Trophoblast cell (in vitro differentiated cells and primary cell): ENCODE results near the gene YOD1. TPM values are rescaled to one million over a fixed set of nuclear protein-coding genes. Genes with fewer than 3 reads are reported as not detected.
A peak's percentile ranks its signal among the peaks of the same experiment; 100 is the strongest.

ENCODE experiments used
- DNase-seq, 2 donors: peaks; one replicate each; pipeline ENCODE4 v3.0.0-alpha.2; 2016
- H2AFZ ChIP-seq: 2 replicates; pipeline ENCODE4 v1.6.1; 2013; ENCODE audit warnings: low read length, moderate library complexity, mild to moderate bottlenecking; ENCODE audit not compliant: insufficient read depth, poor library complexity
- H2AK5ac ChIP-seq: 2 replicates; pipeline ENCODE4 v1.6.1; 2013; ENCODE audit warnings: mild to moderate bottlenecking, low read length
- H2BK120ac ChIP-seq: 2 replicates; pipeline ENCODE4 v1.6.1; 2013; ENCODE audit warnings: low read length, mild to moderate bottlenecking, moderate library complexity; ENCODE audit not compliant: insufficient read depth, poor library complexity
- H2BK12ac ChIP-seq: 2 replicates; pipeline ENCODE4 v1.6.1; 2013; ENCODE audit warnings: mild to moderate bottlenecking, low read length, moderate library complexity
- H2BK5ac ChIP-seq: 2 replicates; pipeline ENCODE4 v1.6.1; 2013; ENCODE audit warnings: low read length, low read depth, moderate library complexity, mild to moderate bottlenecking; ENCODE audit not compliant: poor library complexity
- H3K14ac ChIP-seq: 2 replicates; pipeline ENCODE4 v1.6.1; 2013; ENCODE audit warnings: mild to moderate bottlenecking, low read length
- H3K18ac ChIP-seq: 2 replicates; pipeline ENCODE4 v1.6.1; 2013; ENCODE audit warnings: mild to moderate bottlenecking, low read length
- H3K23ac ChIP-seq: 2 replicates; pipeline ENCODE4 v1.6.1; 2013; ENCODE audit warnings: low read length
- H3K27ac ChIP-seq: 2 replicates; pipeline ENCODE4 v1.5.1; 2013; ENCODE audit warnings: low read depth, mild to moderate bottlenecking, inconsistent platforms, low read length, moderate library complexity
- H3K27me3 ChIP-seq: 2 replicates; pipeline ENCODE4 v1.6.1; 2013; ENCODE audit warnings: inconsistent platforms, mild to moderate bottlenecking, low read length, moderate library complexity; ENCODE audit not compliant: insufficient read depth
- H3K36me3 ChIP-seq, 2 experiments: 1 replicate in 1 of 2; 2 replicates in 1 of 2; pipeline ENCODE4 v1.6.1; 2013; ENCODE audit warnings: low read length in 2 of 2, mild to moderate bottlenecking in 2 of 2, moderate library complexity in 1 of 2; ENCODE audit not compliant: insufficient read depth in 2 of 2, control insufficient read depth in 1 of 2
- H3K4ac ChIP-seq: 2 replicates; pipeline ENCODE4 v1.6.1; 2013; ENCODE audit warnings: low read depth, mild to moderate bottlenecking, low read length, moderate library complexity
- H3K4me1 ChIP-seq, 2 experiments: 1 replicate in 1 of 2; 2 replicates in 1 of 2; pipeline ENCODE4 v1.6.1; 2013; ENCODE audit warnings: low read length in 2 of 2, mild to moderate bottlenecking in 2 of 2, moderate library complexity in 1 of 2; ENCODE audit not compliant: insufficient read depth in 2 of 2, control insufficient read depth in 1 of 2
- H3K4me2 ChIP-seq: 2 replicates; pipeline ENCODE4 v1.6.1; 2013; ENCODE audit warnings: inconsistent platforms, mild to moderate bottlenecking, low read length, moderate library complexity
- H3K4me3 ChIP-seq: 2 replicates; pipeline ENCODE4 v1.5.1; 2013; ENCODE audit warnings: mild to moderate bottlenecking, low read depth, low read length, inconsistent platforms
- H3K79me1 ChIP-seq: one replicate; pipeline ENCODE4 v1.6.1; 2013; ENCODE audit warnings: low read length
- H3K79me2 ChIP-seq: 2 replicates; pipeline ENCODE4 v1.6.1; 2013; ENCODE audit warnings: low read length, mild to moderate bottlenecking; ENCODE audit not compliant: control insufficient read depth, insufficient read depth, poor library complexity
- H3K9ac ChIP-seq: 2 replicates; pipeline ENCODE4 v1.6.1; 2013; ENCODE audit warnings: mild to moderate bottlenecking, low read length
- H3K9me3 ChIP-seq: 2 replicates; pipeline ENCODE4 v1.6.1; 2013; ENCODE audit warnings: low read depth, mild to moderate bottlenecking, control low read depth, inconsistent platforms, low read length; ENCODE audit not compliant: insufficient read depth
- H4K12ac ChIP-seq: 2 replicates; pipeline ENCODE4 v1.6.1; 2013; ENCODE audit warnings: low read depth, mild to moderate bottlenecking, low read length, moderate library complexity
- H4K8ac ChIP-seq: 2 replicates; pipeline ENCODE4 v1.6.1; 2013; ENCODE audit warnings: low read depth, mild to moderate bottlenecking, low read length, moderate library complexity
- H4K91ac ChIP-seq: one replicate; pipeline ENCODE4 v1.6.1; 2013; ENCODE audit warnings: low read depth, mild to moderate bottlenecking, low read length, moderate library complexity
- WGBS: extraction: QIAGEN DNeasy Blood & Tissue Kit; methylation state at CpG from one replicate; pipeline ENCODE4 v1.1.7; 2013; ENCODE audit warnings: missing lambda C conversion rate; ENCODE audit not compliant: insufficient read length, insufficient coverage; ENCODE audit errors: extremely low coverage; 5-methylcytosine and 5-hydroxymethylcytosine counted together
- polyA plus RNA-seq: library from polyadenylated mRNA; stranded (reverse); fragments of 200-250 nt; gene quantifications from 2 replicates; pipeline ENCODE4 v1.2.3, GENCODE V29; 2013

YOD1 gene
- polyA plus RNA-seq: 9.4 and 9.6 TPM in 2 replicates

- peak within 1 kb of the TSS; percentile 48 for H2BK120ac ChIP-seq
- peaks cover 18% of the 10 kb centered on the region for H3K79me1 ChIP-seq
- H3K18ac ChIP-seq: peak within 1 kb of the TSS; percentile 77
- H3K4me3 ChIP-seq: peak within 1 kb of the TSS; percentile 100
- peak within 1 kb of the TSS; percentile 35 for H2BK5ac ChIP-seq
- peaks cover 3 to 12% of the 10 kb centered on the region in 2 experiments for H3K4me1 ChIP-seq
- H4K91ac ChIP-seq: peak within 1 kb of the TSS; percentile 80
- peak within 1 kb of the TSS; percentile 15 for H2BK12ac ChIP-seq
- no peaks in the 10 kb centered on the region for H3K27me3 ChIP-seq
- peak within 1 kb of the TSS; percentile 48 for H3K4ac ChIP-seq
- H3K4me2 ChIP-seq: peak within 1 kb of the TSS; percentile 91
- no peak within 1 kb of the TSS for H3K23ac ChIP-seq
- peak within 1 kb of the TSS; percentile 46 for H4K12ac ChIP-seq
- peak within 1 kb of the TSS; percentile 87 for H3K14ac ChIP-seq
- peak; percentile 80 to 83 for DNase-seq
- H2AK5ac ChIP-seq: peak within 1 kb of the TSS; percentile 81
- H4K8ac ChIP-seq: peak within 1 kb of the TSS; percentile 93
- peak within 1 kb of the TSS; percentile 84 for H2AFZ ChIP-seq
- H3K9me3 ChIP-seq: peaks cover 2% of the 10 kb centered on the region
- H3K9ac ChIP-seq: peak within 1 kb of the TSS; percentile 100
- WGBS: no CpG with 5 or more reads among the region's 15 CpGs
- H3K27ac ChIP-seq: peak within 1 kb of the TSS; percentile 74
- peaks cover 9% of the 10 kb centered on the region for H3K79me2 ChIP-seq
- peaks cover 2 to 15% of the 10 kb centered on the region in 2 experiments for H3K36me3 ChIP-seq
Observed at GRCh38 chr1:207051191-207051943, at the start of gene YOD1. Gene YOD1, minus strand, starts transcription at chr1:207051208. Its CDS starts 178 bp downstream, at chr1:207051030.

- Histone ChIP-seq H3K79me2 (no peaks in the 10 kb centered on the region), H3K23ac (no peak overlapping the region), H3K9me3 (peaks cover 3% of the 10 kb centered on the region), H3K18ac (no peak overlapping the region), H3K4me1 (no peaks in the 10 kb centered on the region), H3K36me3 (no peaks in the 10 kb centered on the region), H2AFZ (no peak overlapping the region), H3K4me2 (no peak overlapping the region), H3K9ac (no peak overlapping the region), H3K27me3 (no peaks in the 10 kb centered on the region), H2AK5ac (no peak overlapping the region), H3K79me1 (no peaks in the 10 kb centered on the region), H2BK5ac (no peak overlapping the region), H4K12ac (no peak overlapping the region), H4K91ac (no peak overlapping the region), H2BK12ac (no peak overlapping the region), H3K4me3 (no peak overlapping the region), H4K8ac (no peak overlapping the region), H3K4ac (no peak overlapping the region), H3K27ac (no peak overlapping the region), H3K14ac (no peak overlapping the region), H2BK120ac (no peak overlapping the region)
- WGBS: no CpG with 5 or more reads among the region's 3 CpGs
- no peak for DNase-seq
Observed at GRCh38 chr1:207097871-207098324, 46.9 kb upstream of the YOD1 start.

DNA sequence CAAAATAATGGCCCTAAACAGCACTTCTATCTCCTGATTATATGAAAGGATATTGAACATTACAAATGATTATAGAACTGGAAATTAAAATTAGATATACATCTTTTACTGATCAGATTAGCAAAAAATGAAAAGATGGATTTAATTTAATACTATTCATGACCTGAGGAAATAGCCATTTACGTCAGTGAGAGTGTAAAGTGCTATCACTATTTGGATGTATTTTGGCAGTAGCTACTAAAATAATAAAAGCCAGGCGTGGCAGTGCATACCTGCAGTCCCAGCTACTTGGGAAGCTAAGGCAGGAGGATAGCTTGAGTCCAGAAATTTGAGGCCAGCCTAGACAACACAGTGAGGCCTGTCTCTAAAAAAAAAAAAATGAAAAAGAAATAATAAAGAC lies 42.9 kb upstream of the YOD1 start:
- no peak overlapping the region for H3K23ac ChIP-seq
- no peak overlapping the region for H4K12ac ChIP-seq
- no peak overlapping the region for H4K91ac ChIP-seq
- no peak overlapping the region for H2AFZ ChIP-seq
- no peak overlapping the region for H3K14ac ChIP-seq
- no peak for DNase-seq
- H3K36me3 ChIP-seq: no peaks in the 10 kb centered on the region
- H2BK120ac ChIP-seq: no peak overlapping the region
- H3K27me3 ChIP-seq: no peaks in the 10 kb centered on the region
- H3K79me2 ChIP-seq: no peaks in the 10 kb centered on the region
- no peaks in the 10 kb centered on the region for H3K9me3 ChIP-seq
- no CpG with 5 or more reads among the region's 2 CpGs for whole genome bisulfite sequencing
- no peak overlapping the region for H3K9ac ChIP-seq
- no peak overlapping the region for H2AK5ac ChIP-seq
- no peak overlapping the region for H2BK5ac ChIP-seq
- peaks cover under 1% of the 10 kb centered on the region in 2 experiments for H3K4me1 ChIP-seq
- no peak overlapping the region for H2BK12ac ChIP-seq
- no peak overlapping the region for H3K18ac ChIP-seq
- no peak overlapping the region for H4K8ac ChIP-seq
- H3K4ac ChIP-seq: no peak overlapping the region
- no peak overlapping the region for H3K4me3 ChIP-seq
- no peak overlapping the region for H3K27ac ChIP-seq
- no peaks in the 10 kb centered on the region for H3K79me1 ChIP-seq
- H3K4me2 ChIP-seq: no peak overlapping the region

DNA sequence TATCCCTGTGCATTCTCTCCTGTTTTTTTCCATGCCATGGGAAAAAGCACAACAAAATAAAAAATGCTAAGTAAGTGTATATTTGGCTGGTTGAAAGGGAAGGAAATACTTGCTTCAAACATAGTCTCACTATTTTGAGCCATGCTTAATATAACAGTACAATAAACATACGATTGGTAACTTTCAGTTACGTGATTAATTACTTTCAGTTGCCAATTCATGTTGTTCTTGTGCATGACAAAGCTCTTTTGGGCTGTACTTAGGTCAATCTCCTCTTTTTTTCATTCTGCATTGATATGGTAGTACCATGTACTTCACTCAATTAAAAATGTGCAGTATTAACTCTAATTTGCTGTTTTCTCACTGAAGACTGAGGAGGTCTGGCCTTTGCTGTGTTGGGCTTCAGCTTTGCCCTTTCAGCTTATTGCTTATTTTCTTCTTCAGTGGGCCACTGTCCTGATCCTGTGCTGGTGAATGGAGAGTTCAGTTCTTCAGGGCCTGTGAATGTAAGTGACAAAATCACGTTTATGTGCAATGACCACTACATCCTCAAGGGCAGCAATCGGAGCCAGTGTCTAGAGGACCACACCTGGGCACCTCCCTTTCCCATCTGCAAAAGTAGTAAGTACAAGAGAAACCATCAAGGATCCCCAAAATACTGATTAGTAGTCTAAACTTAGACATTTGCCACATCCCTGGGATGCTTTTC lies 40.3 kb upstream of the YOD1 start:
- Histone ChIP-seq H2BK120ac (no peak overlapping the region), H3K79me2 (no peaks in the 10 kb centered on the region), H2BK12ac (no peak overlapping the region), H3K27ac (no peak overlapping the region), H3K79me1 (peaks cover 2% of the 10 kb centered on the region), H3K14ac (no peak overlapping the region), H3K27me3 (no peaks in the 10 kb centered on the region), H4K8ac (no peak overlapping the region), H4K91ac (no peak overlapping the region), H2AFZ (no peak overlapping the region), H3K18ac (no peak overlapping the region), H3K36me3 (no peaks in the 10 kb centered on the region), H3K4me3 (no peak overlapping the region), H3K23ac (no peak overlapping the region), H3K4me1 (peaks cover 6 to 9% of the 10 kb centered on the region in 2 experiments), H4K12ac (no peak overlapping the region), H3K4ac (no peak overlapping the region), H3K4me2 (no peak overlapping the region), H3K9me3 (no peaks in the 10 kb centered on the region), H2BK5ac (no peak overlapping the region), H2AK5ac (no peak overlapping the region), H3K9ac (no peak overlapping the region)
- DNase-seq: no peak
- WGBS: no CpG with 5 or more reads among the region's 4 CpGs
